ENCODE results near the gene TMCO4. TPM values are rescaled to one million over a fixed set of nuclear protein-coding genes. Genes with fewer than 3 reads are reported as not detected.
"Not testable (repeated sequence)": the region's sequence is repeated elsewhere in the genome, so short reads cannot be mapped to it uniquely, and the experiment has no call there.

The TMCO4 gene
- total RNA-seq = 14.0 and 15.1 TPM in 2 replicates

- peaks cover 5% of the 10 kb centered on the region for H3K36me3 Mint-ChIP-seq (ENCODE audit: low read depth)
- peak within 1 kb of the TSS; percentile 91 for H3K27ac Mint-ChIP-seq
- intact Hi-C loops (cut with micrococcal nuclease) = loop anchor here (1.0 to 5.0 kb wide), 4 partner anchors 34 to 708 kb away; partner anchors contain the start of genes MUL1 and OTUD3
- H3K27me3 Mint-ChIP-seq (ENCODE audit: insufficient read depth) = peaks cover 9% of the 10 kb centered on the region
- H3K4me1 Mint-ChIP-seq (ENCODE audit: low read depth) = peaks cover 28% of the 10 kb centered on the region
- peak within 1 kb of the TSS; percentile 86 for H3K4me3 Mint-ChIP-seq
- DNase-seq (ENCODE audit: low spot score) = peak; percentile 42
- H3K9me3 Mint-ChIP-seq = no peaks in the 10 kb centered on the region
Observed at GRCh38 chr1:19799230-19800075, at the start of gene TMCO4. Gene TMCO4, minus strand, starts transcription at chr1:19799916. Its CDS starts 19,158 bp downstream, at chr1:19780758.

DNA sequence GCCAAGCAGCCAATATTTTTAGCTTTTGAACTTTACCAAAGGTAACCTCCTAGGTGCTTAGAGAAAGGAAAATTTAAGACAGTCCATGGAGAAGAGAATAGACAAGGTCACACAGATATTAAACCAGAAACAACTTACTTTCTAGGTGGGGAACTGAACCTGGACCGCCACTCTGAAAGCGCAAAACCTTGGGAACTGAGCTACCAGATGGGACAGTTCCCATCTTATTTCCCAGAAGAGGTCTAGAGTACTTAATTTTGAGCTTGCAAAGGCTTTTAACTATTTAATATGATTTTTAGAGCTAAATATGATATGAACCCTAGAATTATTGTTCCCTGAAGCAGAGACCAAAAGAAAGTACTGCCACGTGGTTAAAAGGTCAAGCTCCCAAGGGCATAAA lies 49.6 kb upstream of the TMCO4 start:
- H3K27ac Mint-ChIP-seq; H3K4me3 Mint-ChIP-seq; intact Hi-C loops (cut with micrococcal nuclease); H3K4me1 Mint-ChIP-seq (ENCODE audit: low read depth); H3K36me3 Mint-ChIP-seq (ENCODE audit: low read depth); H3K9me3 Mint-ChIP-seq; DNase-seq (ENCODE audit: low spot score): not testable (repeated sequence)
- peaks cover 15% of the 10 kb centered on the region for H3K27me3 Mint-ChIP-seq (ENCODE audit: insufficient read depth)

DNA sequence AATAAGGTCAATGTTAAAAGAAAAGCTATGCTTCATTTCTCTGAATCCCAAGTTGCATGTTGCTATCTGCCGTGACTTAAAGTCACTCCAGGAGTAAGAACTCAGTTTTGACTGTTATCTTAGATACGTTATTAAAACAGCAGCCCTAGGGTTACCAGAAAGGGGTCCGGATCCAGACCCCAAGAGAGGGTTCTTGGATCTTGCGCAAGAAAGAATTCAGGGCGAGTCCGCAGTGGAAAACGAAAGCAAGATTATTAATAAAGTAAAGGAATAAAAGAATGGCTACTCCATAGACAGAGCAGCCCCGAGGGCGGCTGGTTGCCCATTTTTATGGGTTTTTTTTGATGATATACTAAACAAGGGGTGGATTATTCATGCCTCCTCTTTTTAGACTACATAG lies 47.6 kb upstream of the TMCO4 start:
- H3K9me3 Mint-ChIP-seq; H3K4me3 Mint-ChIP-seq; DNase-seq (ENCODE audit: low spot score); H3K27ac Mint-ChIP-seq; intact Hi-C loops (cut with micrococcal nuclease); H3K36me3 Mint-ChIP-seq (ENCODE audit: low read depth); H3K4me1 Mint-ChIP-seq (ENCODE audit: low read depth): not testable (repeated sequence)
- H3K27me3 Mint-ChIP-seq (ENCODE audit: insufficient read depth) = peaks cover 15% of the 10 kb centered on the region

DNA sequence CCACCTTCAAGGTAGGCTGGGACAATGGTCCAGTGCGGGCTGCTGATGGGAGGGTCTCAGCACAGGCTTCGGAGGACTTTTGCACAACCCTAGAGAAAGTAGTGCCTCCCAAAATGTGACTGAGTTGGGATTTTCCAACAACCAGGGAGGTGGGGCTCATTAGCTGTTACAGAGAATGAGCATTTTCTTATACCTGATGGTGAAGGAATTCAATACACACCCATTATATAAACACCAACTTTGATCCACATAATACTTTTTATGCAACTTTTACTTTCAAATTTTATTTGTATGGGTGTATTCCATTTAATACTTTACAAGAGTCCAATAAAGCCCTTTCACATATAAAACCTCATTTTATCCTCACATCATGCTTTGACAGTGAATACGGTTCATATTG lies 46.6 kb upstream of the TMCO4 start:
- H3K4me1 Mint-ChIP-seq (ENCODE audit: low read depth) = no peaks in the 10 kb centered on the region
- intact Hi-C loops (cut with micrococcal nuclease) = no loop called here
- H3K4me3 Mint-ChIP-seq = no peak overlapping the region
- no peaks in the 10 kb centered on the region for H3K9me3 Mint-ChIP-seq
- peaks cover 15% of the 10 kb centered on the region for H3K27me3 Mint-ChIP-seq (ENCODE audit: insufficient read depth)
- no peak overlapping the region for H3K27ac Mint-ChIP-seq
- H3K36me3 Mint-ChIP-seq (ENCODE audit: low read depth) = no peaks in the 10 kb centered on the region
- no peak for DNase-seq (ENCODE audit: low spot score)

- Mint-ChIP-seq H3K27me3 (ENCODE audit: insufficient read depth) (peaks cover 19% of the 10 kb centered on the region), H3K4me1 (ENCODE audit: low read depth) (no peaks in the 10 kb centered on the region), H3K36me3 (ENCODE audit: low read depth) (no peaks in the 10 kb centered on the region), H3K27ac (no peak overlapping the region), H3K4me3 (no peak overlapping the region), H3K9me3 (no peaks in the 10 kb centered on the region)
- intact Hi-C loops (cut with micrococcal nuclease) = no loop called here
- DNase-seq (ENCODE audit: low spot score) = no peak
Observed at GRCh38 chr1:19845555-19845954, 45.8 kb upstream of the TMCO4 start.

DNA sequence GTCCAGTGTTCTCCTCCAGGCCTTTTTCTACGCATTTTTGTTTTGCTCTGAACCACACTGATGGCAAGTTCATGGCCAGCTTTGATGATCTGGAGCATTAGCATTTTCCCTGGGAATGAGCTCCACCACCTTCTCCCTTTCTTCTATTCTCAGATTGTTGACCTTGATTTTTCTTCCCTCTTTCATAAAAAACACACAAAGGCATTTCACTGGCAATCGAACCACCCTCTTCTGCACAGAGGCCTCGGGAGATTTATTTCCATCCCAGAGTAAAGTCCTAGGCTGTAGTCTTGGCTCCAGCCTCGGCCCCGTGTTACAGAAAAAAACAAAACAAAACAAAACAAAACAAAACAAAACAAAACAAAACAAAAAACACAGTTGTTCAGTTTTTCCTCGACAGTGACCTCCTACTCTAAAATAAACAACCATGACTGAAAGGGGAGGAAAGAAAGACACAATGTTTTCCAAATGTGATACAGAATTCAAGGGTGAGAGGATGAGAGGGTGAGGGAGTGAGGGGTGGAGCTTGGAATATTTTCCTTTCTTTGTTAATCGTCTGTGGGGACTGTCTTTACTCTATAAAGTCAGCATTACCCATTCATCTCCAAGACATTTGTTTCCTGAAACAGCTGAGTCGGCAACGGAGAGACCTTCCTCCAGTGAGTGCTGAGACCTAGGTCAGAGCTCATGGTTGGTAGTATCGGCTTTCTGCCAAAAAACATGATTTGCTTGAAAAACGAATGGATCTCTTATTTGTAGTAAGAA lies 45.2 kb upstream of the TMCO4 start:
- no peak overlapping the region for H3K27ac Mint-ChIP-seq
- H3K36me3 Mint-ChIP-seq (ENCODE audit: low read depth) = no peaks in the 10 kb centered on the region
- no peaks in the 10 kb centered on the region for H3K4me1 Mint-ChIP-seq (ENCODE audit: low read depth)
- H3K4me3 Mint-ChIP-seq = no peak overlapping the region
- intact Hi-C loops (cut with micrococcal nuclease) = no loop called here
- DNase-seq (ENCODE audit: low spot score) = no peak
- no peaks in the 10 kb centered on the region for H3K9me3 Mint-ChIP-seq
- peaks cover 21% of the 10 kb centered on the region for H3K27me3 Mint-ChIP-seq (ENCODE audit: insufficient read depth)

GRCh38 chr1:19840228-19840627 lies 40.5 kb upstream of the TMCO4 start:
- Mint-ChIP-seq H3K27ac (no peak overlapping the region), H3K4me3 (no peak overlapping the region), H3K36me3 (ENCODE audit: low read depth) (no peaks in the 10 kb centered on the region), H3K27me3 (ENCODE audit: insufficient read depth) (peaks cover 14% of the 10 kb centered on the region), H3K4me1 (ENCODE audit: low read depth) (no peaks in the 10 kb centered on the region), H3K9me3 (no peaks in the 10 kb centered on the region)
- DNase-seq (ENCODE audit: low spot score) = no peak
- intact Hi-C loops (cut with micrococcal nuclease) = no loop called here

DNA sequence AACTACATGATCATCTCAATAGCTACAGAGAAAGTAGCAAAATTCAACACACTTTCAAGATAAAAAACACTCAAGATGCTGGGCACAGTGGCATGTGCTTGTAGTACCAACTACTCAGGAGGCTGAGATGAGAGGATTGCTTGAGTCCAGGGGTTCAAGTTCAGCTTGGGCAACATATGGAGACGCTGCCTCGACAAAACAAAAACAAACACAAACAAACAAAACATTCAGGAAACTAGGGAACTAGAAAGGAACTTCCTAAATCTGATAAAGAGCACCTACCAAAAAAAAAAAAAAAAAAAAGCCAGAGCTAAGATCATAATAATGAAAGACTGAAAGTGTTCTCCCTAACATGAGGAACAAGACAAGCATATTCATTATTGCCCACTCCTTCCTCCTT lies 38.1 kb upstream of the TMCO4 start:
- peaks cover 9% of the 10 kb centered on the region for H3K27me3 Mint-ChIP-seq (ENCODE audit: insufficient read depth)
- H3K9me3 Mint-ChIP-seq = no peaks in the 10 kb centered on the region
- intact Hi-C loops (cut with micrococcal nuclease) = no loop called here
- H3K36me3 Mint-ChIP-seq (ENCODE audit: low read depth) = no peaks in the 10 kb centered on the region
- no peak for DNase-seq (ENCODE audit: low spot score)
- H3K4me3 Mint-ChIP-seq = no peak overlapping the region
- no peaks in the 10 kb centered on the region for H3K4me1 Mint-ChIP-seq (ENCODE audit: low read depth)
- no peak overlapping the region for H3K27ac Mint-ChIP-seq

DNA sequence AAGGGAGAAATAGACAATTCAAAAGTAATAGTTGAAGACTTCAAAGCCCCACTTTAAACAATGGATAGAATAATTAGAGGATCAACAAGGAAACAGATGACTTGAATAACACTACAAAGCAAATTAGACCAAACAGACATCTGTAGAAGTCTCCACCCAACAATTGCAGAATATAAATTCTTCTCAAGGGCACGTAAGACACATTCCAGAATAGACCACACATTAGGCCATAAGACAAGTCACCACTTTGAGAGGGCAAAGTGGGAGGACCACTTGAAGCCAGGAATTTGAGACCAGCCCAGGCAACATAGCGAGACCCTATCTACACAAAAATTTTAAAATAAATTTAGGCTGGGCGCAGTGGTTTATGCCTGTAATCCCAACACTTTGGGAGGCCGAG lies 35.9 kb upstream of the TMCO4 start:
- H3K27ac Mint-ChIP-seq = no peak overlapping the region
- no peak overlapping the region for H3K4me3 Mint-ChIP-seq
- DNase-seq (ENCODE audit: low spot score) = no peak
- no peaks in the 10 kb centered on the region for H3K4me1 Mint-ChIP-seq (ENCODE audit: low read depth)
- peaks cover 6% of the 10 kb centered on the region for H3K9me3 Mint-ChIP-seq
- intact Hi-C loops (cut with micrococcal nuclease) = no loop called here
- H3K36me3 Mint-ChIP-seq (ENCODE audit: low read depth) = no peaks in the 10 kb centered on the region
- peaks cover 12% of the 10 kb centered on the region for H3K27me3 Mint-ChIP-seq (ENCODE audit: insufficient read depth)

DNA sequence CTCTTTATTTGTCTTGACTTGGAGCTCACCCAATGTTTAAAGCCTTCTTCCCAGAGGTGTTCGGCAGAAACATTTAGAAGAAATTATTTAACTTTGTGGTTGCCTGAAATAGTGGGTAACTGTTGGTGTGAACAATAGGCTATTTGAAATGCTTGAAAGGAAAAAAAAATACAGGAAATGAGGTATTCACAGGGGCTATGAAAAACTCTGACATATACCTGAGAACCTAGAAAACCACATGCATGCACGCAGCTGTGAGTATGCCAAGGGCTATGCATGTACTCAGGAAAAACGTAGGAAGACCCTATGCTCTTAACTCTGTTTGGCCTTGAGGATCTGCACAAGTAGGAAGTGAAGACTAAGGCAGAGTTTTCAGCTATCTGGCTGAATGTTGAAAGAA lies 31.7 kb upstream of the TMCO4 start:
- peaks cover 6% of the 10 kb centered on the region for H3K27me3 Mint-ChIP-seq (ENCODE audit: insufficient read depth)
- no peak overlapping the region for H3K4me3 Mint-ChIP-seq
- H3K4me1 Mint-ChIP-seq (ENCODE audit: low read depth) = no peaks in the 10 kb centered on the region
- no peak for DNase-seq (ENCODE audit: low spot score)
- H3K9me3 Mint-ChIP-seq = peaks cover 6% of the 10 kb centered on the region
- H3K27ac Mint-ChIP-seq = no peak overlapping the region
- H3K36me3 Mint-ChIP-seq (ENCODE audit: low read depth) = no peaks in the 10 kb centered on the region
- intact Hi-C loops (cut with micrococcal nuclease) = no loop called here

GRCh38 chr1:19828546-19828945 lies 28.8 kb upstream of the TMCO4 start:
- H3K9me3 Mint-ChIP-seq = peaks cover 6% of the 10 kb centered on the region
- no peak for DNase-seq (ENCODE audit: low spot score)
- peaks cover 6% of the 10 kb centered on the region for H3K4me1 Mint-ChIP-seq (ENCODE audit: low read depth)
- H3K27me3 Mint-ChIP-seq (ENCODE audit: insufficient read depth) = peaks cover 6% of the 10 kb centered on the region
- no peak overlapping the region for H3K27ac Mint-ChIP-seq
- intact Hi-C loops (cut with micrococcal nuclease) = no loop called here
- no peak overlapping the region for H3K4me3 Mint-ChIP-seq
- H3K36me3 Mint-ChIP-seq (ENCODE audit: low read depth) = no peaks in the 10 kb centered on the region

DNA sequence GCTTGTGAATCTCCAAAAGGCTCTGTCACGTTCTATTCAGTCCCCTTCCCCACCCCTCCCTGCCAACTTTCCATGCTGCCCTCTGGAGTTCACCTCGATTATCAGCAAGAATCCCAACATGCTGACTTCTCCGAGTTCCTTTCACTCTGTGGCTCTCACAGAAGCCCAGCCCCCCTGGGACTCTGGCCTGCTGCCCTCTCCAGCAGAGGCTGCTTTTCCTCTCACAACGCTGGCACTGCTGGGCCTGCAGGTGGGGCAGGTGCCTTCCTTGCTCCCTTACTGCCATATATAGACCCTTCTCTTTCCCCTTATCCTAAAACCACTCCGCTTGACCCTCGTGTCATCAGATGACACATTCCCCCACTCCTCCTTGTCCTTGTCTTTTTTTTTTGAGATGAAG lies 25.6 kb upstream of the TMCO4 start:
- Mint-ChIP-seq H3K36me3 (ENCODE audit: low read depth) (no peaks in the 10 kb centered on the region), H3K9me3 (no peaks in the 10 kb centered on the region), H3K4me3 (no peak overlapping the region), H3K27me3 (ENCODE audit: insufficient read depth) (no peaks in the 10 kb centered on the region), H3K27ac (no peak overlapping the region), H3K4me1 (ENCODE audit: low read depth) (peaks cover 6% of the 10 kb centered on the region)
- intact Hi-C loops (cut with micrococcal nuclease) = no loop called here
- no peak for DNase-seq (ENCODE audit: low spot score)

DNA sequence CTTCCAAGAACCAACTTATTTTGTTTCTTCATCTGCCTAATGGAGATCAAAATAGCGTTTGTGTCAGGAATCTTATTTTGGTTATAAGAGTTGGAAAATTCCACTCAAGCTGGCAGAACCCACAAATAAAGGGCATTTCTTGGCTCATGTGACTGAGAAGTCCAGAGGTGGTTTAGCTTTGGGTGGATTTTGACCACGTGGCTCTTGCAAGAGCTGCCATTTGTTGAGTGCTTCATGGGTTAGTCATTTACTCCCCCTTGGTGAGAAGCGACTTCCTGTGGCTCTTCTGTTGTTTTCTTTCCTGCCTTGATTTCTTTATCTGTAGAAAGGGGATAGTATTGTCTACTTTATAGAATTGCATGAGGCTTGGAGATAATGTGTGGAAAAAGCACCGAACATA lies 24.8 kb upstream of the TMCO4 start:
- H3K36me3 Mint-ChIP-seq (ENCODE audit: low read depth) = no peaks in the 10 kb centered on the region
- H3K9me3 Mint-ChIP-seq = no peaks in the 10 kb centered on the region
- H3K27ac Mint-ChIP-seq = no peak overlapping the region
- intact Hi-C loops (cut with micrococcal nuclease) = no loop called here
- no peaks in the 10 kb centered on the region for H3K27me3 Mint-ChIP-seq (ENCODE audit: insufficient read depth)
- no peak for DNase-seq (ENCODE audit: low spot score)
- H3K4me3 Mint-ChIP-seq = no peak overlapping the region
- peaks cover 6% of the 10 kb centered on the region for H3K4me1 Mint-ChIP-seq (ENCODE audit: low read depth)
